H9 (cell line): Measurements from ENCODE around the gene VPREB1. TPM values are rescaled to one million over a fixed set of nuclear protein-coding genes. Genes with fewer than 3 reads are reported as not detected.
"Not testable (repeated sequence)": the region's sequence is repeated elsewhere in the genome, so short reads cannot be mapped to it uniquely, and the experiment has no call there.

Experiments used
- DNase-seq: peaks from one replicate; pipeline ENCODE4 v3.0.0-alpha.2; 2017
- H2AFZ ChIP-seq: one replicate; pipeline ENCODE4 v1.6.1; 2013; ENCODE audit warnings: mild to moderate bottlenecking, low read length, control low read depth, moderate library complexity
- H2AK5ac ChIP-seq: 2 replicates; pipeline ENCODE4 v1.6.1; 2013; ENCODE audit warnings: low read length, control low read depth, mixed read lengths; ENCODE audit not compliant: insufficient read length
- H2BK120ac ChIP-seq: one replicate; pipeline ENCODE4 v1.6.1; 2013; ENCODE audit warnings: low read depth, mild to moderate bottlenecking, low read length, control low read depth, inconsistent platforms; ENCODE audit not compliant: poor library complexity, severe bottlenecking
- H2BK12ac ChIP-seq: 2 replicates; pipeline ENCODE4 v1.6.1; 2013; ENCODE audit warnings: low read length, control low read depth, mixed read lengths, low read depth; ENCODE audit not compliant: insufficient read length
- H2BK15ac ChIP-seq: 2 replicates; pipeline ENCODE4 v1.6.1; 2013; ENCODE audit warnings: low read depth, low read length, control low read depth
- H2BK20ac ChIP-seq: one replicate; pipeline ENCODE4 v1.6.1; 2013; ENCODE audit warnings: low read depth, mild to moderate bottlenecking, low read length, control low read depth, inconsistent platforms; ENCODE audit not compliant: poor library complexity, severe bottlenecking
- H2BK5ac ChIP-seq: 2 replicates; pipeline ENCODE4 v1.6.1; 2013; ENCODE audit warnings: low read length, control low read depth, mixed read lengths; ENCODE audit not compliant: insufficient read length
- H3K14ac ChIP-seq: 2 replicates; pipeline ENCODE4 v1.6.1; 2013; ENCODE audit warnings: low read length, control low read depth; ENCODE audit not compliant: insufficient read depth
- H3K18ac ChIP-seq: 2 replicates; pipeline ENCODE4 v1.6.1; 2013; ENCODE audit warnings: low read depth, mild to moderate bottlenecking, mixed read lengths, low read length, control low read depth; ENCODE audit not compliant: insufficient read length
- H3K23ac ChIP-seq: 2 replicates; pipeline ENCODE4 v1.6.1; 2013; ENCODE audit warnings: low read length, control low read depth, mixed read lengths, low read depth; ENCODE audit not compliant: insufficient read length
- H3K23me2 ChIP-seq: 2 replicates; pipeline ENCODE4 v1.6.1; 2013; ENCODE audit warnings: low read depth, mild to moderate bottlenecking, mixed read lengths, low read length, control low read depth; ENCODE audit not compliant: insufficient read length, poor library complexity, severe bottlenecking
- H3K27ac ChIP-seq: 2 replicates; pipeline ENCODE4 v1.5.1; 2013; ENCODE audit warnings: low read length, control low read depth, mixed read lengths, low read depth; ENCODE audit not compliant: insufficient read length
- H3K27me3 ChIP-seq: 2 replicates; pipeline ENCODE4 v1.6.1; 2013; ENCODE audit warnings: low read length, control low read depth, inconsistent platforms; ENCODE audit not compliant: insufficient read depth
- H3K4ac ChIP-seq: 2 replicates; pipeline ENCODE4 v1.6.1; 2013; ENCODE audit warnings: low read depth, mild to moderate bottlenecking, control low read depth, inconsistent platforms, low read length, moderate library complexity
- H3K4me1 ChIP-seq: 2 replicates; pipeline ENCODE4 v1.6.1; 2013; ENCODE audit warnings: low read length, control low read depth, inconsistent platforms; ENCODE audit not compliant: insufficient read depth
- H3K4me2 ChIP-seq: 2 replicates; pipeline ENCODE4 v1.6.1; 2013; ENCODE audit warnings: low read length, control low read depth, mixed read lengths; ENCODE audit not compliant: insufficient read length, insufficient read depth
- H3K56ac ChIP-seq: 2 replicates; pipeline ENCODE4 v1.6.1; 2013; ENCODE audit warnings: low read depth, mild to moderate bottlenecking, mixed read lengths, low read length, control low read depth; ENCODE audit not compliant: insufficient read length
- H3K79me1 ChIP-seq: 2 replicates; pipeline ENCODE4 v1.6.1; 2013; ENCODE audit warnings: low read depth, mild to moderate bottlenecking, moderate library complexity, low read length, control low read depth, inconsistent platforms; ENCODE audit not compliant: insufficient read depth, poor library complexity, severe bottlenecking
- H3K79me2 ChIP-seq: 2 replicates; pipeline ENCODE4 v1.6.1; 2013; ENCODE audit warnings: low read length, control low read depth, inconsistent platforms; ENCODE audit not compliant: insufficient read depth
- H3K9ac ChIP-seq: 2 replicates; pipeline ENCODE4 v1.6.1; 2013; ENCODE audit warnings: low read length, control low read depth, mixed read lengths; ENCODE audit not compliant: insufficient read length; ENCODE audit errors: extremely low read depth
- H3K9me3 ChIP-seq: one replicate; pipeline ENCODE4 v1.6.1; 2013; ENCODE audit warnings: low read depth, low read length, inconsistent platforms; ENCODE audit not compliant: control insufficient read depth
- H3T11ph ChIP-seq: one replicate; pipeline ENCODE4 v1.6.1; 2013; ENCODE audit warnings: mild to moderate bottlenecking, low read length, control low read depth, inconsistent platforms
- H4K20me1 ChIP-seq: one replicate; pipeline ENCODE4 v1.6.1; 2013; ENCODE audit not compliant: control insufficient read depth, insufficient read length, insufficient read depth
- H4K5ac ChIP-seq: 2 replicates; pipeline ENCODE4 v1.6.1; 2013; ENCODE audit warnings: low read depth, mild to moderate bottlenecking, mixed read lengths, low read length, control low read depth; ENCODE audit not compliant: insufficient read length
- H4K8ac ChIP-seq: replicated peaks from 2 replicates; pipeline ENCODE4 v1.6.1; 2013; ENCODE audit warnings: low read length, control low read depth, mixed read lengths, low read depth; ENCODE audit not compliant: insufficient read length
- H4K91ac ChIP-seq: 2 replicates; pipeline ENCODE4 v1.6.1; 2013; ENCODE audit warnings: low read depth, mild to moderate bottlenecking, moderate library complexity, mixed read lengths, low read length, control low read depth; ENCODE audit not compliant: insufficient read length
- H3K27ac Mint-ChIP-seq, 3 experiments: 2 replicates in 2 of 3; 3 replicates in 1 of 3; pipeline ENCODE4 v1.8.0; 2020 to 2021; ENCODE audit warnings: mixed read lengths in 3 of 3, mild to moderate bottlenecking in 1 of 3, moderate library complexity in 1 of 3
- H3K27me3 Mint-ChIP-seq: 2 replicates; pipeline ENCODE4 v1.8.0; 2021; ENCODE audit warnings: low read depth, mild to moderate bottlenecking, moderate library complexity, mixed read lengths
- H3K36me3 Mint-ChIP-seq, 3 experiments: 2 replicates in 2 of 3; 3 replicates in 1 of 3; pipeline ENCODE4 v1.8.0; 2020 to 2021; ENCODE audit warnings: low read depth in 3 of 3, mixed read lengths in 3 of 3; ENCODE audit not compliant: insufficient read depth in 1 of 3
- H3K4me1 Mint-ChIP-seq, 2 experiments: 2 replicates each; pipeline ENCODE4 v1.8.0; 2020; ENCODE audit warnings: mixed read lengths in 2 of 2
- H3K4me3 Mint-ChIP-seq, 2 experiments: 2 replicates in 1 of 2; 3 replicates in 1 of 2; pipeline ENCODE4 v1.8.0; 2020 to 2021; ENCODE audit warnings: mild to moderate bottlenecking in 2 of 2, mixed read lengths in 2 of 2, moderate library complexity in 1 of 2
- H3K9me3 Mint-ChIP-seq, 2 experiments: 2 replicates in 1 of 2; 3 replicates in 1 of 2; pipeline ENCODE4 v1.8.0; 2020; ENCODE audit warnings: mild to moderate bottlenecking in 2 of 2, mixed read lengths in 2 of 2, moderate library complexity in 1 of 2
- WGBS: extraction: QIAGEN DNeasy Blood & Tissue Kit; methylation state at CpG from one replicate; pipeline ENCODE4 v1.1.7; 2013; ENCODE audit warnings: missing lambda C conversion rate, low lambda C conversion rate, mixed read lengths; ENCODE audit not compliant: insufficient read length; ENCODE audit errors: extremely low coverage; 5-methylcytosine and 5-hydroxymethylcytosine counted together
- total RNA-seq: library from RNA; stranded (reverse); gene quantifications from 2 replicates; pipeline ENCODE4 v1.2.1, GENCODE V29; 2021
- TF ChIP-seq, protein P1 (sequence below): fragments of 200-600 bp; sonication (generic); conservative IDR thresholded peaks from 3 replicates; pipeline ENCODE4 v1.8.0; 2021; ENCODE audit warnings: antibody characterized with exemption, mild to moderate bottlenecking

VPREB1 gene
- total RNA-seq, 1 experiment from 2014 or later: not detected

DNA sequence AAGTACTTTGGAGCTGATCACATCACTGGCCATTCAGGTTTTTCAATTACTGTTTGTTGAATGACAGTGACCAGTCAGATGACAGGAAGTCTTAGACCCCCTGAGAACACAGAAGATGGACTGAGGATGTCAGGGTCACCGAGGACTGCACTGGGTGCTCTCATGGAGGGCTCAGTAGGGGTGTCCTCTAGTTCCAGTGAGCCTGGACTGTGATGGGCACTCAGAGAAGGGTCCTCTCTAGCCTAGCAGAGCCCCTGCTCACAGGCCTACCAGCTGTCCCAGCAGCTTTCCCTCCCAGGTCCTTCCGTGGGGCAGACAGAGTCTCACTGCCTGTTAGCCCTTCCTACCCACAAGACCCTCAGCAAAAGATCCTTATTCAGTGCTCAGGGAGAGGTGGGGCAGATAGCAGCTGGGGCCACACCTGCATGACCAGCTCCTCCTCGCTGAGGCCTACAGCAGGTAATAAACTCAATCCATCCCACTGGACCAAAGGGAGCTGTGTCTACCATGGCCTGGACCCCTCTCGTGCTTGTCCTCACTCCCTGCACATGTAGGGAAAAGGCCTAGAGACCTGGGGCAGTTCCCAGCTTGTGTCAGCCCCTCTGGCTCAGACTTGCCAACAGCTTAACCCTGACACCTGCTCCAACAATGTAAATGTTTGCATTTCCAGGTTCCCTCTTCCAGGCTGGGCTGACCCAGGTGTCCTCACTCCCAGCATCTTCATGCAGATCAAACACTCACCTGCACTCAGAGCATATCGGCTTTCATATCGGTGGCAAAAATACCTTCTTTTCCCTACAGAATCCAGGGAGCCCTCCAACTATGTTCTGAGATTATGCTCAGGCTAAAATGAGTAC lies 25.2 kb upstream of the VPREB1 start:
- Histone ChIP-seq H3K79me2 (no peaks in the 10 kb centered on the region), H2BK20ac (no peak overlapping the region), H3K9ac (no peak overlapping the region), H2BK15ac (no peak overlapping the region), H3K9me3 (no peaks in the 10 kb centered on the region), H3T11ph (no peak overlapping the region), H3K18ac (no peak overlapping the region), H4K8ac (no peak overlapping the region), H3K56ac (no peak overlapping the region), H3K27ac (no peak overlapping the region), H2BK120ac (no peak overlapping the region), H2AFZ (no peak overlapping the region), H3K23me2 (no peaks in the 10 kb centered on the region), H4K91ac (no peak overlapping the region), H4K5ac (no peak overlapping the region), H3K4me1 (no peaks in the 10 kb centered on the region), H3K27me3 (peaks cover 62% of the 10 kb centered on the region), H2BK12ac (no peak overlapping the region), H3K14ac (no peak overlapping the region), H3K4ac (no peak overlapping the region), H4K20me1 (no peaks in the 10 kb centered on the region), H3K23ac (no peak overlapping the region), H2AK5ac (no peak overlapping the region), H3K4me2 (no peak overlapping the region), H2BK5ac (no peak overlapping the region), H3K79me1 (no peaks in the 10 kb centered on the region)
- TF ChIP-seq, protein P1, sequence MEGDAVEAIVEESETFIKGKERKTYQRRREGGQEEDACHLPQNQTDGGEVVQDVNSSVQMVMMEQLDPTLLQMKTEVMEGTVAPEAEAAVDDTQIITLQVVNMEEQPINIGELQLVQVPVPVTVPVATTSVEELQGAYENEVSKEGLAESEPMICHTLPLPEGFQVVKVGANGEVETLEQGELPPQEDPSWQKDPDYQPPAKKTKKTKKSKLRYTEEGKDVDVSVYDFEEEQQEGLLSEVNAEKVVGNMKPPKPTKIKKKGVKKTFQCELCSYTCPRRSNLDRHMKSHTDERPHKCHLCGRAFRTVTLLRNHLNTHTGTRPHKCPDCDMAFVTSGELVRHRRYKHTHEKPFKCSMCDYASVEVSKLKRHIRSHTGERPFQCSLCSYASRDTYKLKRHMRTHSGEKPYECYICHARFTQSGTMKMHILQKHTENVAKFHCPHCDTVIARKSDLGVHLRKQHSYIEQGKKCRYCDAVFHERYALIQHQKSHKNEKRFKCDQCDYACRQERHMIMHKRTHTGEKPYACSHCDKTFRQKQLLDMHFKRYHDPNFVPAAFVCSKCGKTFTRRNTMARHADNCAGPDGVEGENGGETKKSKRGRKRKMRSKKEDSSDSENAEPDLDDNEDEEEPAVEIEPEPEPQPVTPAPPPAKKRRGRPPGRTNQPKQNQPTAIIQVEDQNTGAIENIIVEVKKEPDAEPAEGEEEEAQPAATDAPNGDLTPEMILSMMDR: no peak
- Mint-ChIP-seq H3K27me3 (peaks cover 75% of the 10 kb centered on the region), H3K4me3 (no peak overlapping the region; a peak in 1 of 5 replicates), H3K4me1 (no peaks in the 10 kb centered on the region), H3K27ac (no peak overlapping the region), H3K36me3 (no peaks in the 10 kb centered on the region), H3K9me3 (no peaks in the 10 kb centered on the region)
- DNase-seq: no peak
- no CpG with 5 or more reads among the region's 6 CpGs for WGBS

DNA sequence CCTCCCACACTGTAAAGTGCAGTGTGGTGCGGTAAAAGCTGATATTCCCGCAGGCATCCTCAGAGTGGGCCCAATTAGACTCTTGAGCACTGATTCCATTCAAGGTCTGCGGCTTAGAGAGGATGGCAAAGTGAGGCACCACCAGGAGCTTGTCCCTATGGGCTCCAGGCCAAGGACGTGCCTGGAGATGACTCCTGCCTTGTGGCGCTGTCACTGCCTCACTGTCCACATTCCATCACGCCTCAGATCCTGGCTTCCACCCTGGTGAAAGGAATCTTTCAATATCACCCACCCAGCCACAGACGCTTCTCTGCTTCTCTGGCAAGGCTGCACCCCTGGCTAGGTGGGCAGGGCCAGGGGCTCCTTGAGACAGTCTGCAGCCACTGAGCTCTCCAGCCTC lies 23.5 kb upstream of the VPREB1 start:
- not testable (repeated sequence) for H2AFZ ChIP-seq, DNase-seq

More for the DNA sequence above, 23.5 kb upstream of the VPREB1 start:
- not testable (repeated sequence) for H3K27ac Mint-ChIP-seq, H4K20me1 ChIP-seq, H3K23ac ChIP-seq, H3K4ac ChIP-seq, H2BK120ac ChIP-seq, H3K14ac ChIP-seq, H2BK5ac ChIP-seq, H3K79me1 ChIP-seq, H3K79me2 ChIP-seq, H3K9ac ChIP-seq, H3K9me3 ChIP-seq, H3K23me2 ChIP-seq, H2BK15ac ChIP-seq, H2BK20ac ChIP-seq, H3K4me1 ChIP-seq, H3K27ac ChIP-seq, H3K4me1 Mint-ChIP-seq, H3K18ac ChIP-seq, H3K36me3 Mint-ChIP-seq, H2BK12ac ChIP-seq, H3T11ph ChIP-seq, H3K9me3 Mint-ChIP-seq, H4K5ac ChIP-seq, H3K4me2 ChIP-seq, H3K56ac ChIP-seq, H3K4me3 Mint-ChIP-seq, H4K8ac ChIP-seq, H4K91ac ChIP-seq, H2AK5ac ChIP-seq
- WGBS: no CpG with 5 or more reads among the region's 7 CpGs
- H3K27me3 ChIP-seq: peaks cover 62% of the 10 kb centered on the region
- H3K27me3 Mint-ChIP-seq: peaks cover 75% of the 10 kb centered on the region
